ENCODE measurements around the gene PARD3.

The PARD3 gene

DNA sequence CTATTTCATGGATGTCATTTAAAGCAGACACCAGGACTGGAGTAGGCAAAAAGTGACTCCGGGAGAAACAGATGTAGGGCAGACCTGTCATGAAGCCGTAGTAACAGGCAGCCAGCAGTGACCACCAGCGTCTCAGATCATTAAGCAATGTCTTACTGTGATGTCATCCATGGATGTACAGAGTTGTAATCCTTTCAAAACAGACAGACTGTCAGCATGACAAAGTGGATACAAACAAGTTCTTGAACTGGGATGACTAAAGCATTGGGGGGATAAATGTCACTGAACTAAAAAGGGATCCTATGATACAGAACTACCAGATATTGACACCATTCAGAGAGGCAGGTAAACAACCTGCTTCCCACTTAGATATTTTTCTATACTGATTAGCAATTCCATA is 675.5 kb downstream of the PARD3 start:
- no peak for FAIRE-seq

- FAIRE-seq, result no peak
Observed at GRCh38 chr10:34137955-34138354, 677.1 kb downstream of the PARD3 start.

GRCh38 chr10:34137201-34137600 is 677.9 kb downstream of the PARD3 start:
- FAIRE-seq, result no peak

GRCh38 chr10:34135515-34135914 is 679.6 kb downstream of the PARD3 start:
- no peak for FAIRE-seq

- FAIRE-seq, result no peak
Observed at GRCh38 chr10:34134602-34135001, 680.5 kb downstream of the PARD3 start.

- no peak for FAIRE-seq
Observed at GRCh38 chr10:34133406-34133805, 681.7 kb downstream of the PARD3 start.

DNA sequence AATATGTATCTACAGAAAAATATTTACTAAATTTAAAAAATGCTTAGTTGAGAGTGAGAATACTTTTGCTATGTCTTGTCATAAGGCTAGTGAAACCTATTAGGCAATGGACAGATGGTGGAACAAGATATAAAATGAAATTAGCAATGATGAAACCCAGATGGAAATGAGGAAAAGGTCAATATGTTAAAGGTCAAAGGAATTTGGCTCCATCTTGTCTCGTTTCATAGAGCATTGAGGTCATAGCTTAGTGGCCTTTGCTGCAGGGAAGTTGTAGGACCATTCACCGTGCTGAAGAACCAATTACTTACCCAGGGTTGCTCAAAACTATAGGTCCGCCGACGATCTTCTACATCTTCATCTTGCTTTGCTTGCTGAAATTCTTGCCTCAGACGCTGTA is 683.9 kb downstream of the PARD3 start:
- FAIRE-seq, result no peak

DNA sequence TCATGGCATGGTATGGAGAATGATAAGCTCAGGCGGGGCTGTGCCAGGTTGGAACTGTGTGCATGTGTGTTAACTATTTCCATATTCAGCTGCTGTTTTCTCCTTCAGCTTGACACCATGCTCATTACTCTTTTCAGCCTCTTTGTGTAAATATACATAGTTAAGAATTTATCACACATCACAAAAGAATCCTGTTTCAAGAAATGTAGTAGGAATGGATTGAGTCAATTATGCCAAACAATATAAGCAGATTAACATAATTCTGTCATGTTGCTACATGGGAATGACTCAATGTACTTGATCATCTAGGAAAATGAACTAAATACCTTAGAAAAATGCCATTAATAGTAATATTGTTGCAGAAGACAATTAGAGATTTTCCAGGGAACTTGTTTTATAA is 687.4 kb downstream of the PARD3 start:
- no peak for FAIRE-seq

GRCh38 chr10:34126371-34127151 is 688.5 kb downstream of the PARD3 start:
- no peak for FAIRE-seq

DNA sequence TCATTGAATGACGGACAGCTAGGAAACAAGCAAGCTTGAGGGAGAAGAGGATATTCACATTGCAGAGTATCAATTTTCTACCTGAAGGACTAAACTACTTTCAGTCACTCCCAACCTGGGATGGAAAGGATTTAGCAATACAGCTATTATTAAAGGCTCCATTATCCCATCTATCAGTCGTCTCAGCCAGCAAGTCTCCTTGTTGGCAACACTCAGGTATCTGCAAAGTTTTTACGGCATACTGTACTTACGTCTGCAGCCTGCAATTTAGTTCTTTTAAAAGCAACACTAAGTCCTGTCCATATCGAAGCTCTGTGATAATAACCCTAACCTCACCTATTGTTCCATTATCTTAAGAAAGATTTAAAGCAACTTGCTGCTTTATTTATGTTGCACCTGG is 689.4 kb downstream of the PARD3 start:
- no peak for FAIRE-seq

- FAIRE-seq, result no peak
Observed at GRCh38 chr10:34124522-34125035, 690.5 kb downstream of the PARD3 start.

DNA sequence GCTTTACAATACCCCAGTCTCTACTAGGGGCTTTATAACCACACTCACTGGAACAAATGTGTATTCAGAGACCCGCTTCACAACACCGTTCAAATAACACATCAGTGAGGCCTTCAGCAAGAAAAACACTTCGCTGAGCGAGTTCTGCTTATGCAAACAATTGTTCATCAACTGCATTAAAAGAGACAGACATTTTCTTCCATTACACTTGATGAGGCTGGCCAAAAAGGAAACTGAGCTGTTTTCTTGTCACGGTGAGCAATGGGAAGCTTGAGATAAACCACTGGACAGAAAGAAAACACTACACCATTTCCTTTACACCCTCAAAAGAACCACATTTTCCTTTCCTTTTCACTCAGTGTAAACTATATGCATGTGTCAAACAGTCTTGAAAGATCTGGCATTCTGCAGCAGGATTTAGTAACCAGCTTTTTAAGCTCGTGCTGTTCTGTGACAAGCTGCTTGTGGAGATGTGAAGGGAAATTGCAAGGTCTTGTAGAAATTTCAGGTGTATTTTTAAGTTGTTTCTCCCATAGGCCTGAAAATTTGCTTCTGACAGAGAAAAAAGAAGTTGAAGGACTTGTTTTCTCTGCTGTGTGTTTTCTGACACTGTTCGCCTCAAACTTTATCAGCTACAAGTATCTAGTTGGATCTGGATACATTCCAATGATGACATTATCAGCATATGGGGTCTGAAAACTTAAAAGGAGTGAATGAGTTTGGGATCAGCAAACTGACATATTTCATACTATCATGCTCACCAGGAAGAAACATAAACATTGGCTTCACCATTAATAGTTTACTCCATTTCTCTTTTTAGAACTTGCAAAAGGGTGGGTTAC is 693.1 kb downstream of the PARD3 start:
- no peak for FAIRE-seq

DNA sequence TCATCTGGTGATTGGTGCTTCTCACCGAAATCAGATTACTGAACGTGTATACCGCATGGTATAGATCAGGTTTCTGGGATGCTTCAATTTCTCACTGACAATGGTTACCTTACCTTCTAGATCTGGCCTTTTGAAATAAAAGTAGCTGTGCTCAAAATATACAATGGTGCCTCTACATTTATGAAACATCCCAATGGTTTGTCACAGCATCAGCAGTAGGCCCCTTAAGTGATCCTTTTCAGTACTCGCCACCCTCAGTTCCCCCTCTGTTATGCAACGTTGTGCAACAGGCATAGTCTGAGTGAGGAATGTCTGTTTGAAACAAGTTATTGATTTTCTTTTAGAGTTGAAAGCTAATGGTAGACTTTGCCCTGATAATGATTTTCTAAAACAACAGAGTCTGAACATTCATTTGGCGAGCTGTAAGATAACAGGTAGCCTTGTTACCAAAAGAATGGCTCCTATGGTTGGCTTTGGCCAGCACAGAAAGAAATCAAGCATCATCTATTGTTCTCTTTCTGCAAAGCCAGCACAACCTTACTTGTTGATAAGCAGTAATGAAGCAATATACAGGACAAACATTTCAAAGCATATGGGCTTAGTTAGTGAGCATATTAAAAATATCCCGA is 693.9 kb downstream of the PARD3 start:
- no peak for FAIRE-seq

- FAIRE-seq, result no peak
Observed at GRCh38 chr10:34119456-34119855, 695.6 kb downstream of the PARD3 start.

DNA sequence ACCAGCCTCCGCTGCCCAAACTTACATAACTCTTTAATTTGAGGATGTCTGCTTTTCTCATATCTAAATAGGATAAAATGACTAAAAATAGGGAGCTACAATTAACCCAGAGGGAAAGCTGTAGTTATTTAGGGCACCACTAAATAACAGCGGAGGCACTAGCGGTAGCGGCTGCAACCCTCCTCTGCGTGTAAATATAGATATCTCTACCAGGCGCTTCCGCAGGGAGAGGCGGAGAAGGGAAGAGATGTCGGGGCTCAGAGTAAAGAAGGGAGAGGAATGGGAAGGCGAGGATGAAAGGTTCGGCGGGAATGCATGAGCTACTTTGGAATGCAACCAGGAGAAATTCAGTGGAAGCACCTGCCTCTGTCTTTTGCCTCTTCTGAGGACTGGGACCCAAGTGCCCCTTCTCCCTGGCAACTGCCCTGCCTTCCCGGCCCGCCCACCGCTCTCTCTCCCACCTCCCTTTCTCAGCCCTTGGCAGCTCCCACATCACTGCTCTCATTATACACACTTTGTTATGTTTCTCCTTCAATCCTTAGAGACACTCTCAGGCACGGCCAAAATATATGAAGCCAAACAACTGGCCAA is 698.3 kb downstream of the PARD3 start:
- FAIRE-seq, result no peak

DNA sequence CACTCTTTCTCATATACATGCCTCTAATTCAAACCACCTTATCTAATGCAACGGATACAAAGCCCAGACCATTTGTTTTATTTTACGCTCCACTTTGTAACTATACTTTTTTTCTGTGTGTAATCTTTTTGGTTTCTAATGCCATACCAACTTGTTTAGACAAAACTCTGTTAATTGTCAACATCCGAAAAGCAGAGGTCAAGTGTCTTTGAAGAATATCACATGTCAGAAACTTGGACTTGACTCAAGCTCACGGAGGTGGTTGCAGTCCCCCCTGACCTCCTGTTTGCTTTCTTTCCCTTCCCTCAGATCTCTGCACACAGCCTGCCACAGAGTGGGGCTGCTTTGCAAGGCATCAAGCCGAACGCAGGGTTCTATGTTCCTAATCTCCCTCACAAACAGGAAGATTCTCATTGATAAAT is 698.9 kb downstream of the PARD3 start:
- no peak for FAIRE-seq

DNA sequence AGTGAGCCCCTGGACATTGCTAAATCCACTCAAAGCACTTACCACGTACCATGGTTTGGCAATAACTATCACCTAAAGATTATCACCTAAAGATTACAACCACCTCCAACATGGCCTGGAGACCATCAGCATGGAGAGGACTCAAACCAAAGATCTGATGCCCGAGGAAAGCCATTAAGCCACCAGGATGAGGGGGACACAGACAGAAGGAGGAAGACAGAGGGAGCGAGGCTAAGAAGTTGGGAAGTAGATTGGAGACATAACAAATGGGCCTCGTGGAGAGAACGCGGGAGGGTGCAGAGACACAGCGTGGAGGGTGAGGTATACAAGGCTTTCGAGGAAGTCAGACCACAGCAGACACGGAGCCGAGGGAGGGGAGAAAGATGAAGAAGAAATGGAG is 700.2 kb downstream of the PARD3 start:
- FAIRE-seq, result no peak

- no peak for FAIRE-seq
Observed at GRCh38 chr10:34113504-34114225, 701.4 kb downstream of the PARD3 start.

DNA sequence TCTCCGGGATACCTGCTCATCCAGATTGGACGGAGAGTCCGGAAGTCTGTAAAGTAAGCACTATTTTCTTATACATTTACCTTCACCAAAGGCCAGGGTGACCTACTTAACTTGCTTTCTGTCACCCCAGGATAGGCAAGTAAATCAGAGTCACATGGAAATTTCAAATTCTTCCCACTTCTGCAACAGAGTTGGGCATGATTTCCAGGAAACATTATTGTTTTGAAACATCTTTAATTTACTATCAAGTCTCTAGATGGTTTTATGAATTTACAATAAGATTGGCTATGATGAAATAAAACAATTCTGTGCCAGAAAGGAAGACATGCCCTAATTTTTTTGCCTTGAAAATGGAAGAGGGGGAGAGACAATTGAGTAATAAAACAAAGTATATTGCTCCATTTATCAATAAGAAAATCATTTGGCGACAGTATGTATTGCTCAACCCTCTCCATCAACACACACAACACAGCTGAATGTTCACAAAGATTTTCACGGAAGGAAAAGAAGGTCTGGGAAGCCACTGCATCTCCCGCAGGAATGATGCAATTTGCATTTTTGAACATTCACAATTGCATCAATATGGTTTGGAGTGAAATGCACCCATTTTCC is 702.8 kb downstream of the PARD3 start:
- FAIRE-seq, result no peak

- no peak for FAIRE-seq
Observed at GRCh38 chr10:34111179-34111578, 703.9 kb downstream of the PARD3 start.

DNA sequence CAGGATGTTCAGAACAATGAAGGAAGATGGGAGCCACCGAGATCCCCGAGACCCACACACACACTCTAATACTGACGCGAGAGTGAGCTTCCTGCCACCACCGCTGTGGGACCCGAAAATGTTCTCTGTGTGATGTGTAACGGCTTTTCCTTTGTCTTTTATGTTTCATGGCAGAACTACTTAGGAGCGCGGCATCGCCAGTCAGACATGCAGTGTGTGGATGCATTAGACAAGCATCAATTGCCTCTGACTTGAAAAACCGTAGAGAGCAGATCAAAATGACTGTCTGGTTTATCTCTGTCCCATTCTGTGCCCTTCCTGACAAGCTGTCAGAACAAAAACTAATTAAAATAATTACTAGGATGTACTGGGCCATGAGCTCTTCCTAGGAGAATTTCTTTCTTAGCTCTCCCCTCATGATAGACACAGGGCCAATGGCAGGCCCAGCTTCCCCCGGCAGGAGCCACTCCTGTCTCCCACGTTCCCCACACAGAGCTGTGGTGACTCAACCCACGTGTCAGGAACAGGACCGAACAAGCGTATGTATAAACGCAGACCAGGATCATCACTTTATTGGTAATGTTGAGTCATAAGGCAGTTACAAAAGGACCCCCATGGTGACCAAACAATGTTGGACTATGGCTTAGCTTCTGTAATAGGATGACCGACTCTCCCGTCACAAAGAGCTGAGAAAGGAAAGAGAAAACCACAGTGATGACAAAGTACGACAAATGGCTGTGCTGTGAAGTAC is 705.0 kb downstream of the PARD3 start:
- no peak for FAIRE-seq

All from A204.1 (cell line).